Measurements from ENCODE around the gene B3GNT5. TPM values are rescaled to one million over a fixed set of nuclear protein-coding genes. Genes with fewer than 3 reads are reported as not detected.
A peak's percentile ranks its signal among the peaks of the same experiment; 100 is the strongest.

The B3GNT5 gene
- total RNA-seq, 3 donors from 2014 or later = 33.7 to 80.1 (median 71.2) TPM

DNA sequence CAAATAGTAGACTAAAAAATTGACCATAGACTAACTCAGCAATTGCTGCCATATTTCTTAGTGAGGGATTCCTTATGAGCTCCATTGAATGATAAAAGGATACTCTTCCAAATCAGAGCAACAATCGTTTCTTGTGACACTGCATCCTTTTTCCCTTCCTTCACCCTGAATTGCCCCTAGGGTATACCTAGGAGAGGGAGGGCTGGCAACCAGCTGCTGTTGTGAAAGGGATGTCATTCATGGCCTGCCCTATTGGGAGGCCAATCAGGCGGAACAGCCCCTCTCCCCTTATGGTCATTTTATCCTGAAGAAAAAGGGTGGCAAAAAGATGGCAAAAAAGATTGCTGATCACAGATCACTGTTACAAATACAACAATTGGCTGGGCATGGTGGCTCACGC lies 26.3 kb downstream of the B3GNT5 start:
- Histone ChIP-seq H3K9me3 (no peaks in the 10 kb centered on the region), H3K4me1 (ENCODE audit: low read depth) (peaks cover 9% of the 10 kb centered on the region), H3K4me3 (no peak overlapping the region), H3K36me3 (ENCODE audit: low read depth) (no peaks in the 10 kb centered on the region)
- no peak for ATAC-seq
- DNase-seq = no peak
- intact Hi-C loops (cut with DNase I, micrococcal nuclease) = no loop called here
- TF ChIP-seq, protein P1, sequence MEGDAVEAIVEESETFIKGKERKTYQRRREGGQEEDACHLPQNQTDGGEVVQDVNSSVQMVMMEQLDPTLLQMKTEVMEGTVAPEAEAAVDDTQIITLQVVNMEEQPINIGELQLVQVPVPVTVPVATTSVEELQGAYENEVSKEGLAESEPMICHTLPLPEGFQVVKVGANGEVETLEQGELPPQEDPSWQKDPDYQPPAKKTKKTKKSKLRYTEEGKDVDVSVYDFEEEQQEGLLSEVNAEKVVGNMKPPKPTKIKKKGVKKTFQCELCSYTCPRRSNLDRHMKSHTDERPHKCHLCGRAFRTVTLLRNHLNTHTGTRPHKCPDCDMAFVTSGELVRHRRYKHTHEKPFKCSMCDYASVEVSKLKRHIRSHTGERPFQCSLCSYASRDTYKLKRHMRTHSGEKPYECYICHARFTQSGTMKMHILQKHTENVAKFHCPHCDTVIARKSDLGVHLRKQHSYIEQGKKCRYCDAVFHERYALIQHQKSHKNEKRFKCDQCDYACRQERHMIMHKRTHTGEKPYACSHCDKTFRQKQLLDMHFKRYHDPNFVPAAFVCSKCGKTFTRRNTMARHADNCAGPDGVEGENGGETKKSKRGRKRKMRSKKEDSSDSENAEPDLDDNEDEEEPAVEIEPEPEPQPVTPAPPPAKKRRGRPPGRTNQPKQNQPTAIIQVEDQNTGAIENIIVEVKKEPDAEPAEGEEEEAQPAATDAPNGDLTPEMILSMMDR (IDR thresholded peaks at IDR 0.05) = no peak

DNA sequence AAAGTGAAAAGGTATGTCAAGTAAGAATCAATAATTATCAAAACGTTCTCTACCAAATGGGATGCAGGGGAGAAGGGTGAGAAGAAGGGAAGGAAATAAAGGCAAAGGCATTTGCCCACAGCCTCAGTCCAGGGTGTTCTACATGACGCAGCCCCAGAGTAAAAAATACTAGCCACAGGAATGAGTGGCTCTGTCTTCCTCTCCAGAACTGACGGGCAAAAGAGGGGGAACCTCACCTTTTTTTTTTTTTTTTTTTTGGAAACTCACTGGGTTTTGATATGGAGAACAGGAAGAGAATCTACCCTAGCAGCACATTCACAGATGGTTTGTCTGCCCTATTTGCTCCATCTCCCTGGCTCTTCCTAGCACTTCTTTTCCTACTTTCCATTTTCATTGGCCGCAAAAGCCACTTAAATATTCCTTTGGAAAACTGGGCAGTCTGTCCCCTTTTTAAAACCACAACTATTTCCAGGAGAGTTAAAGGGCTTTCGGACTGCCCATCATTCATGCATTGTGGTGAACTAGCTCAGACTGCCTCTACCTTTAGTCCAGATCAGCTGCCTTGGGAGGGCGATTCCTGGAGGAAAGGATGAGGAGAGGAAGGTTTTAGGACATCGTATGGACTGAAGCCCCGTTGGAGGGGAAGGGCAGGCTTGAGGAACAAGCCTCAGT lies 28.2 kb downstream of the B3GNT5 start:
- Histone ChIP-seq H3K4me3 (no peak overlapping the region), H3K36me3 (ENCODE audit: low read depth) (no peaks in the 10 kb centered on the region), H3K4me1 (ENCODE audit: low read depth) (peaks cover 12% of the 10 kb centered on the region), H3K9me3 (no peaks in the 10 kb centered on the region)
- DNase-seq = no peak
- TF ChIP-seq, protein P1 (IDR thresholded peaks at IDR 0.05) = no peak
- intact Hi-C loops (cut with DNase I, micrococcal nuclease) = no loop called here
- ATAC-seq = no peak

DNA sequence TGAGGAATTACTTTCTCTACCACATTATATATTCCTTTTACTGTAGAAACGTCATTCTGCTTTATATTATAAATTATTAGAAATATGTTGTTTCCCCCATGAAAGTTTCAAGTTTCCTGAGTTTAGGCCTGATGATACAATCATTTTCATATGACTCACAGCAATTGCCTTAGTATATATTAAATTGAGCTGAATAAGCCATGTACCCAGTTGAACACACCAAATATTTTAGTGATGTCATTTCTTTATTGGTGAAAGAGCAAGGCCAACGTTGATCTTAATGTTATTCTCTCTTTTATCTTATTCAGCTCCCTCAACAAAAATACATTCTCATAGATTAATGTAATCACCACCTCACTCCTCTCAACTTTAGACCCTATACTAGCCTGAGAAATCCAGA lies 30.8 kb downstream of the B3GNT5 start:
- peaks cover 12% of the 10 kb centered on the region for H3K4me1 ChIP-seq (ENCODE audit: low read depth)
- no peak for ATAC-seq
- H3K9me3 ChIP-seq = no peaks in the 10 kb centered on the region
- intact Hi-C loops (cut with DNase I, micrococcal nuclease) = no loop called here
- TF ChIP-seq, protein P1 (IDR thresholded peaks at IDR 0.05) = no peak
- no peaks in the 10 kb centered on the region for H3K36me3 ChIP-seq (ENCODE audit: low read depth)
- no peak overlapping the region for H3K4me3 ChIP-seq
- no peak for DNase-seq

DNA sequence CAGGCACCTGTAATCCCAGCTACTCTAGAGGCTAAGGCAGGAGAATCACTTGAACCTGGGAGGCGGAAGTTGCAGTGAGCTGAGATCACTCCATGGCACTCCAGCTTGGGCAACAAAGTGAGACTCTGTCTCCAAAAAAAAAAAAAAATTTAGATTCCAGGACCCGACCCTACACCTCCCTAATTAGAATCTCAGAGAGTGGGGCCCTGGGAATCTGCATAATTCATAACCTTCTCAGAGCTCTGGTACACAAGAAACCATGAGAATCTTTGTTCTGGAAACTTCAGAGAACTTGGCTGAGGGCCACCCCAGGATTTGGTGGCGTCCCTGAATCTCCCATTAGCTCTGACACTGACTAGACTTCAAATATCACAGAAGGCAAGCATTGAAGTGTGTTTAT lies 31.5 kb downstream of the B3GNT5 start:
- peaks cover 12% of the 10 kb centered on the region for H3K4me1 ChIP-seq (ENCODE audit: low read depth)
- no peaks in the 10 kb centered on the region for H3K36me3 ChIP-seq (ENCODE audit: low read depth)
- ATAC-seq (no peak), DNase-seq (no peak)
- intact Hi-C loops (cut with DNase I, micrococcal nuclease) = no loop called here
- H3K4me3 ChIP-seq = no peak overlapping the region
- H3K9me3 ChIP-seq = no peaks in the 10 kb centered on the region
- TF ChIP-seq, protein P1 (IDR thresholded peaks at IDR 0.05) = no peak

DNA sequence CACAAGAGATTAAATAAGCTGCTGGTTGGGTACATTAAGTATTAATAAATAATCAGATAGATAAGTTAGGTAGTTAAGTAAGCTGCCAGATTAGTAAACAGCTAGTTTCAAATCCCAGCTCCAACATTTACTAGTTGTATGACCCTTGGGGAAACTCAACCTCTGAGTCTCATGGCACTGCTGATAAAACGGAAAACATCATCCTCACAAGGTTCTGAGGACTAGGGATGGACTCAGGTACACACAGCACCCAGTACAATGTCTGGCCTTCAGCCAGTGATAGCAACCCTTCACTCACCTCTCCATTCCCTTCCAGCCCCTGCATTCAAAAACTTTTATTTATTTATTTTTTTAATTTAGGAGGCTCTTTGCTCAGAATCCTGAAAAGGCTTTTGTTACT lies 32.3 kb downstream of the B3GNT5 start:
- TF ChIP-seq, protein P1 (IDR thresholded peaks at IDR 0.05) = no peak
- no peaks in the 10 kb centered on the region for H3K36me3 ChIP-seq (ENCODE audit: low read depth)
- intact Hi-C loops (cut with DNase I, micrococcal nuclease) = no loop called here
- no peak overlapping the region for H3K4me3 ChIP-seq
- peaks cover 12% of the 10 kb centered on the region for H3K4me1 ChIP-seq (ENCODE audit: low read depth)
- DNase-seq (no peak), ATAC-seq (peak; percentile 17)
- no peaks in the 10 kb centered on the region for H3K9me3 ChIP-seq

Measured in mucosa of descending colon (tissue), 3 donors.